NCI-H82 (cell line): ENCODE data around the gene LIPN.

Experiments
- DNase-seq: peaks from one replicate; lab custom pipeline; 2025; lab: John Stamatoyannopoulos, UW

LIPN gene

GRCh38 chr10:88786032-88786770 lies 26.4 kb downstream of the LIPN start:
- peak; percentile 29 for DNase-seq

GRCh38 chr10:88787463-88787862 lies 27.6 kb downstream of the LIPN start:
- DNase-seq, result no peak

- no peak for DNase-seq
Observed at GRCh38 chr10:88788924-88789323, 29.1 kb downstream of the LIPN start.

GRCh38 chr10:88791924-88792323 lies 32.1 kb downstream of the LIPN start:
- peak; percentile 62 for DNase-seq

GRCh38 chr10:88792661-88793060 lies 32.8 kb downstream of the LIPN start:
- no peak for DNase-seq

GRCh38 chr10:88793712-88794299 lies 34.0 kb downstream of the LIPN start:
- DNase-seq, result no peak

GRCh38 chr10:88794731-88795130 lies 34.9 kb downstream of the LIPN start:
- DNase-seq, result no peak

- DNase-seq, result no peak
Observed at GRCh38 chr10:88800152-88801125, 40.6 kb downstream of the LIPN start.

- no peak for DNase-seq
Observed at GRCh38 chr10:88802523-88803285, 42.9 kb downstream of the LIPN start, which contains the start of gene LIPM. Gene LIPM, plus strand, starts transcription at chr10:88802730. Its CDS starts 167 bp downstream, at chr10:88802897.

- no peak for DNase-seq
Observed at GRCh38 chr10:88803641-88804040, 43.8 kb downstream of the LIPN start.

GRCh38 chr10:88804083-88804812 lies 44.4 kb downstream of the LIPN start:
- DNase-seq, result no peak

- DNase-seq, result no peak
Observed at GRCh38 chr10:88805361-88805760, 45.5 kb downstream of the LIPN start.

- no peak for DNase-seq
Observed at GRCh38 chr10:88805924-88806323, 46.1 kb downstream of the LIPN start.

GRCh38 chr10:88809621-88810020 lies 49.8 kb downstream of the LIPN start:
- no peak for DNase-seq

- peak; percentile 70 for DNase-seq
Observed at GRCh38 chr10:88810196-88810961, 50.6 kb downstream of the LIPN start.

- DNase-seq, result no peak
Observed at GRCh38 chr10:88813200-88813599, 53.4 kb downstream of the LIPN start.

GRCh38 chr10:88819290-88819689 lies 59.5 kb downstream of the LIPN start:
- DNase-seq, result no peak

- no peak for DNase-seq
Observed at GRCh38 chr10:88820748-88821401, 61.1 kb downstream of the LIPN start.

GRCh38 chr10:88826388-88826787 lies 66.6 kb downstream of the LIPN start:
- DNase-seq, result no peak

- no peak for DNase-seq
Observed at GRCh38 chr10:88827671-88828070, 67.9 kb downstream of the LIPN start.
